HL-60 (cell line): ENCODE measurements around the gene C17orf113.

Source experiments
- CTCF ChIP-seq: IDR thresholded peaks from one replicate; pipeline ENCODE4 v1.5.1; 2011; ENCODE audit warnings: low read length, control low read depth, inconsistent platforms; ENCODE audit not compliant: insufficient read depth
- GABPA ChIP-seq: IDR thresholded peaks from 2 replicates; pipeline ENCODE4 v1.6.1; 2012; ENCODE audit warnings: low read depth
- POLR2AphosphoS5 ChIP-seq: IDR thresholded peaks from 2 replicates; pipeline ENCODE4 v1.6.1; 2012; ENCODE audit warnings: low read depth
- REST ChIP-seq: IDR thresholded peaks from 2 replicates; pipeline ENCODE4 v1.6.1; 2012; ENCODE audit warnings: low read depth; ENCODE audit not compliant: insufficient replicate concordance
- SPI1 ChIP-seq: IDR thresholded peaks from 2 replicates; pipeline ENCODE4 v1.6.1; 2012; ENCODE audit warnings: low read depth, mild to moderate bottlenecking, borderline replicate concordance

DNA sequence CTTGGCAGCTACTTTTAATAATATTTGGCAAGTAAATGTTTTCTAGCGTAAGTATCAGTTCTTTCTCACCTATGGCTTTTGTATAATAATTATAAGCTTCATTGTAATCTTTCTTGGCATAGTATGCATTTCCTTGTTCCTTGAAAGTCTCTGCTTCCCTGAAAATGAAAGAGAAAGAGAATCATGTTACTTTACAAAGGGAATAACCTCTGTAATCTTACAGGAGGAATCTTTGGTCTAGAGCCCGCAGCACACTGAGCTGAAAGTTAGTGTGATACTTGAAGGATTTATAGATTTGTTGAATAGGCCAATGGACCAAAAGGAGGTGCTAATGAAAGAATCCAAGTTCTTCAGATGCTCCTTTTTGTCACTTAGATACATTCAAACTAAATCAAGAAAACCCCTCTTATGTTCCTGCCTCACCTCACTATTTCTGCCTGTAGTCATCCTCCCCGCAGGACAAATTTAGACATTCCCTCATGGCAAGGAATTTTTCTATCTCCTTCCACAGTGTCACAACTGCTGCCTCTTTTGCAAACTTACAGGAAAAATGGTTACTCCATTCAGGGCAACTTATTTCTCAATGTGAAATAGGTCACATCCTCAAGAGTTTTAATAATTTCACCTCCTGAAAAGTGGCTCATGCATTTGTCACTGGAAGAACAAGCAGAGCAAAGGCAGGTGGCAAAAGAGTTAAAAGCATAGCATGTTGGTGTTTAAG lies 49.8 kb downstream of the C17orf113 start:
- TF ChIP-seq CTCF = no peak
- no peak for TF ChIP-seq REST
- TF ChIP-seq SPI1 = no peak
- TF ChIP-seq POLR2AphosphoS5 = no peak
- no peak for TF ChIP-seq GABPA
